Measurements from ENCODE around the gene MACROD2. TPM values are rescaled to one million over a fixed set of nuclear protein-coding genes. Genes with fewer than 3 reads are reported as not detected.

The MACROD2 gene
- total RNA-seq, 1 donor from 2014 or later = 0.13 TPM

- peak; percentile 45 to 85 for DNase-seq (ENCODE audit: low read depth in 2 of 2)
Observed at GRCh38 chr20:15703171-15703911, 1708.0 kb downstream of the MACROD2 start.

DNA sequence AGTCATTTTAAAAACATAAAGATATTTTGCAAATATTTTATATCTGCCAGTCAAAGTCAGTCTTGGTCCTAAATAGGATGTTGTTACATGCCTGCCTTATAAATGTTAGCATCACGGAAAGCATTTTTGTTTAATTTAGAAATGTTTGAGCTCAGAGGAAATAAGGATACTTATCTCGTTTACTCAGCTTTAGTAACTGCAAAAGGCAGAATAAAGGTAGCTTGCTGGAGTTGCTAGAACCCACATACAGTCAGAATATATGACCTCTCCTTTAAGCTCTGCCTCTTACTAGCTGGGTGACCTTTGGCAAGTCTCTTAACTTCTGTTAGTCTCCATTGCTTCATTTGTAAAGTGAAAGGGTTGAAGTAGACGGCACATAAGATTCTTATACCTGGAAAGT is 1710.7 kb downstream of the MACROD2 start:
- peak in 1 of 2 donors; percentile 76 for DNase-seq (ENCODE audit: low read depth in 2 of 2)

DNA sequence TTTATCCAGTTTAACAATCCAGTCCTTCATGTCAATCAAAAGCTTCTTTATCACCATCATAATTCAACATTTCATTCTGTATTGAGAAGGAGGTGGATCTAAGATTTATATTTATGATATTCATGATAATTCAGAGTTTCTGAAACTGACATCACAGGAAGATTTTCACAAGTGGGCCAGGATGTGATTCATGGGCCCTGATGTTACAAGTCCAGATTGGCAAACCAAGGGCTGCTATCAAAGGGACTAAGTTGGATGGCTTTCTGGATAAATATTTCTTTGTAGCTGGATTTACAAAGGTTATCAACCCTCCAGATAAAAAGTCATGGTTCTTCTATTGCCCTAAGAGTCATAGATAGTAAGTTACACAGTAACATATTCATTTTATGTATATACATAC is 1711.4 kb downstream of the MACROD2 start:
- DNase-seq (ENCODE audit: low read depth in 2 of 2) = peak in 1 of 2 donors; percentile 50

GRCh38 chr20:15708984-15709598 is 1713.8 kb downstream of the MACROD2 start:
- no peak for DNase-seq (ENCODE audit: low read depth in 2 of 2)

DNA sequence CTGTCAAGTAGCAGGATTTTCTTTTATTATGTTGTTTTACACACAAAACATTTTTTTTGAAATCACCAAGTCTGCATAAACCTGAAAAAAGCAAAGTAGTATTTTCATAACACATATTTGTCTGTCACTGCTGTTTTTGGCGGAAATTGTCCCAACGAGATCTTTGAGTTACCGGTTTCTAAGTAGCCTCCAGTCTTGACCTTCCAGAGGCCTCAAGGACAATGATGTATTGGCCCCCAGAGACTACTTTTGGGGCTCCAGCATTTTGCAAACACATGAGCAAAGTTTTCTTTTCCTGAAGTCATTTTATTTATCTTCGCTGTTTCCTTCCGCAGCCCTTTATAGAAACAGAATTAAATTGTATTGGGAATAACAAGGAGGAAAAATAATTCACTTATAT is 1715.3 kb downstream of the MACROD2 start:
- DNase-seq (ENCODE audit: low read depth in 2 of 2) = peak in 1 of 2 donors; percentile 6

DNA sequence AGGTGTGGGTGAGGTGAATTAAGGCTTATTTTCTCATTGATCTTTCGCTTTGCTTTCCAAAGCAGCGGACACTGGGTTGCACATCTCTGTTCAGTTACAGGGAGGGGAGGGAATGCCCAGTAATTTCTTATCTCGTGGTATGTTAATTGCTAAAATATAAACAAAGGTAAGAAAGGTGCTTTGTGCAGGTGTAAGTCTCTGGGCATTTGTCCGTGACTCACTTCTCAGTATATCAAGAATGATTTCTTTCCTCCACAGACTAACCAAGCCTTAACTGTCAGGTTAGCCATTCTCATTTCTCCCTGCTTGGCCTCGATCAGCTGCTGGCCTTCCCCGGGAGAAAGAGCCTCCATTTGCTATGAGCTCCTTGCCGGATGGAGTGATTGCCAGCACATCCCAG is 1715.9 kb downstream of the MACROD2 start:
- DNase-seq (ENCODE audit: low read depth in 2 of 2) = no peak

GRCh38 chr20:15716256-15716655 is 1720.9 kb downstream of the MACROD2 start:
- DNase-seq (ENCODE audit: low read depth in 2 of 2) = no peak

DNA sequence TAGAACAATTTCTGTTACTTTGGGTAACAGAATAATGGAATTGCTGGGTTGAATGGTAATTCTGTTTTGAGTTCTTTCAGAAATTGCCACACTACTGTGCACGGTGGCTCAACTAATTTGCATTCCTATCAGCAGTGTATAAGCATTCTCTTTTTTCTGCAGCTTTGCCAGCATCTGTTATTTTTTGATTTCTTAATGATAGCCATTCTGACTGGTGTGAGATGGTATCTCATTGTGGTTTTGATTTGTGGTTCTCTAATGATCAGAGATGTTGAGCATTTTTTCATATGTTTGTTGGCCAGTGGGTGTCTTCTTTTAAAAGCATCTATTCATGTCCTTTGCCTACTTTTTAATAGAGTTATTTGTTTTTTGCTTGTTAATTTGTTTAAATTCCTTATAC is 1731.1 kb downstream of the MACROD2 start:
- DNase-seq (ENCODE audit: low read depth in 2 of 2) = no peak

GRCh38 chr20:15734052-15734451 is 1738.7 kb downstream of the MACROD2 start:
- no peak for DNase-seq (ENCODE audit: low read depth in 2 of 2)

- no peak for DNase-seq (ENCODE audit: low read depth in 2 of 2)
Observed at GRCh38 chr20:15739035-15739434, 1743.7 kb downstream of the MACROD2 start.

- no peak for DNase-seq (ENCODE audit: low read depth in 2 of 2)
Observed at GRCh38 chr20:15740046-15740775, 1744.9 kb downstream of the MACROD2 start.

GRCh38 chr20:15742087-15742486 is 1746.8 kb downstream of the MACROD2 start:
- DNase-seq (ENCODE audit: low read depth in 2 of 2) = no peak

DNA sequence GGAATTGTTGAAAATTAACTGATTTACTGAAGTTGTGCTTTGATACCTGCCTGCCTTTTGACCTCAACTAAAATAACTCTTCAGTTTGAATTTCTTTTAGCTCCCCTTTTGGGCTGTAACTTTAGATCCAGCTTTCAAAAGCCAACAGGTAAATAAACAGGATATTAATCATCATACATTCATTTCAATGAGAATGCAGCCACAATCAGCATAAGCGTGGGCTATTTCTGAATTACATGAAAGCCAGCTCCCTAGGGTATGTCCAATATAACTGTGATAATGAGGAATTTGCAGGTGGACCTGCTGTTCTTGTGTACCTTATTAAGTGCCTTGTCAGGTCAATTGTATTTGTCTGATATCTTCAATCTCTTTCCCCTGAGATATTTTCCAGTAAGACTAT is 1747.3 kb downstream of the MACROD2 start:
- DNase-seq (ENCODE audit: low read depth in 2 of 2) = no peak

DNA sequence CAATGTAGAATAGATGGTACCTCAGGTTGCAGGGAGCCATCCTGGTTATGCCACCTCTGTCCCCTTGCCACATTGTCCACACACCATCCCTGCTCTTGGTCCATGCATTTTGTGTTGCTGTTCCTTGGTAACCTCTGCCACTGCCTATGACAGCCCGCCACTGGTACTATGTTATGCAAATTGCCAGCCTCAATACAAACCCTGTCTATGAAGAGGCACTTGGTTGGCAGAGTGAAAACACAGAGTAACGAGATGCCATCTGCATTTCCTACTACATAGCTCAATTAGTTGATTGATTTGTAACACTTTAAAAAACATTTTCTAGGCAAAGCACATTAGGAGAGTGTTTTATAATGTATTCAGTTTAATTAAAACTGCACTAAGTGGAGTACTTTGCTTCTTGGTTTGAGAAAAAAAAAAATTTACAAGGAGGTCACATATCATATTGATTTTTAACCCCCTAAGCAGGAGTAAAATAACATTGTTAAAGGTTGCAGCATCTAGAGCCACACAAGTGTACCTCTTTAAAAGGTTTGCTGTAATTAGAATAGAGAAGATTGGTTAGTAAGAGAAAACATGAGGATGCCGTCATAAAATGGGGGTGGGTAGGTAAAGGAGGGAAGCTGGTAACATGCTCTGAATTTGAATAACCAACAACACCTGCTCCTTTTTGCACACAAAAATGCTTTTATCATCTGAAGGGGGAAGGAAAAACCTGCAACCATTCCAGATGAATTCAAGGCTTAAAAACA is 1760.9 kb downstream of the MACROD2 start:
- DNase-seq (ENCODE audit: low read depth in 2 of 2) = no peak

DNA sequence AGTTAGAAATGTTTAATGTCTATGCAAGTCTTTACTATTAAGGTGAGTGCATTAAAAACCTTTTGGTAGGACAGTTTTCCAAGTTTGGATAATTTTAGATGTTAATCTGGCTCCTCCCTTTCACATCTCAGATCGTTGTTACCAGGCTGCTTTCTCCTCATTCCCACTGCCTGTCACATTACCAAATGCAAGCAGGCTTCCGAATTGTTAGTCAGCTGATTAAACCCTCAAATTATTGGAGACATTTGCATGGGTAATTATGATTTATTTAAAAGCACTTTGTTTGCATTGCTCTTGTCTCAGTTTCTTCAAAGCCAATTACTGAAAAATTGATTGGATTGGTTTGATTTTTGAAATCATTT is 1761.4 kb downstream of the MACROD2 start:
- no peak for DNase-seq (ENCODE audit: low read depth in 2 of 2)

DNA sequence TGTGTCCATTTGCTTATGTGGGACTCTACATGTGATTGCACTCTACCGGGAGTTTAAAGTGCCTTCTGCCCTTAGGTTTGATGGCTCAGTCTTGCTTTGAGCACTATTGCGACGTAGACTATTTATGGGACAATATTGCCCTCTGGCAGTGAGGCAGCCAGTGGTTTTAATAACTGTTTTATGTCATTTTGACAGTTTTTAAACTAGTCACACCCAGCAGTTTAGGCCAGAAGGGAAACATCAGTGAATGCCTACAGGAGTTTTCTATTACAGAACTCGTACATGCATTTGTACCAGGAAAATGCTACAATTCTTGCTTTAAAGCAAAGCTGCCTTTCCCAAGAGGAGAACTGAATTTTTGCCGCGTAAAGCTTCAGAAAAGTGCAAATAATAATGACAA is 1764.3 kb downstream of the MACROD2 start:
- DNase-seq (ENCODE audit: low read depth in 2 of 2) = peak in 1 of 2 donors; percentile 10

DNA sequence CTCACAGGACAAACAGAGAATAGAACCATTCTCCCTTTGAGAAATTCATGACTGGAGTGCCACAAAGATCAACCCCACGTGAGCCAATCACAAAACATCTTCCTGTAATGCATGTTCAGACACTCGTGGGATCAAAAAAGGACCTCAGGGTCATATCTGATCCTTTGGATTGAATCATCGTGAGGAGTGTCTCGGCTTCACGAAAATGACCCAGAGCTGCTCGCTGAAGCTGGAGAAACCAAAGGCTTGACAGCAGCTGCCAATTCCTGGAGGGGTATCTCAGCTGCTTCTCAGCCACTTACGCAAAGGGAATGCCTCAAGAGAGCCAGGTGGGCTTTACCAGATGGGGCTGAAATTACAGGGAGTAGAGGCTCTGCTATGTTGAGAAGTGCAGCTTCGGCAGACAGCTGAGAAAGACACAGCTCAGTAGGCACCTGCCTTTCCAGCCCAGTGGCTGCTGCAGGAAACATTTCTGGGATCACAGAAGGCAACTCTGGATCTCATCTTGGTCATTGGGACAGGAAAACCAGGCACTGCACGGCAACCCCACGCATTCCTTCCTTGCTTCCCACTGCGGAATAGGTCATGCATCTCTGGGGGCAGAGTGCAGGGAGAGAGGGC is 1764.8 kb downstream of the MACROD2 start:
- no peak for DNase-seq (ENCODE audit: low read depth in 2 of 2)

DNA sequence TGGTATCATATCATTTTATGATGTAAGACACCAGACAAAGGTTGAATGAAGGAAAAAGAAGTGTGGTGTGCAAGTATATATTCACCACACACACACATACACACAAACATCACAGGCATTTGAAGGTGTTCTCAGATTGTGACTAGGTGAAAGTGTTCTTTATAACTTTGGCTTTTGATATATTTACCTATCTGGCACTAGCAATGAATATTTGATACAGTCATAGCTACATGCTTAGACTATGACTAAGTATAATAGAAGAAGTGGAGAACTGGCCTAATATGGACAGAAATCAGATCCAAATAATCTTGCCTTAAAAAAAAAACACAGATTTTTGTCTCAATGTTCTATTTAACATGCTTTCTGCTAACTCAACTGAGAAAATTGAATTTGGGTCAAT is 1768.0 kb downstream of the MACROD2 start:
- no peak for DNase-seq (ENCODE audit: low read depth in 2 of 2)

GRCh38 chr20:15767586-15767985 is 1772.3 kb downstream of the MACROD2 start:
- DNase-seq (ENCODE audit: low read depth in 2 of 2) = no peak

DNA sequence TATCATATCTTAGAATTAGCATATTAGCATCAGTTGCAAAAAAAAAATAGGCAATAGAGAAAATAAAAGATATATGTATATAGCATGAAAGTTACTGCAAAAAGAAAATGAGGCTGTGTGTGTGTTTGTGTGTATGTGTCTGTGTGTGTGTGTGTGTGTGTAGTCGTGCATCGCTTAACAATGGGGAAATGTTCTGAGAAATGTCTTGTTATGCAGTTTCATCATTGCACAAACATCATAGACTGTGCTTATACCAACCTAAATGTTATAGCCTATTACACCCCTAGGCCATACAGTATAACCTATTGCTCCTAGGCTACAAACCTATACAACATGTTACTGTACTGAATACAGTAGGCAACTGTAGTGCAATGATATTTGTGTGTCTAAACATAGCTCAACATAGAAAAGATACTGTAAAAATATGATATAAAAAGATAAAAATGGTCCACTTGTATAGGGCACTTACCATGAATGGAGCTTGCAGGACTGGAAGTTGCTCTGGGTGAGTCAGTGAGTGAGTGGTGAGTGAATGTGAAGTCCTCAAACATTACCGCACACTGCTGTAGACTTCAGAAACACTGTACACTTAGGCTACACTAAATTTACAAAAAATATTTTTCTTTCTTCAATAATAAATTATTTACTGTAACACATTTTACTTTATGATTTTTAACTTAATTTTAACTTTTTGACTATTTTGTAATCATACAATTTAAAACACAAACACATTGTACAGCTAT is 1772.9 kb downstream of the MACROD2 start:
- DNase-seq (ENCODE audit: low read depth in 2 of 2) = no peak

DNA sequence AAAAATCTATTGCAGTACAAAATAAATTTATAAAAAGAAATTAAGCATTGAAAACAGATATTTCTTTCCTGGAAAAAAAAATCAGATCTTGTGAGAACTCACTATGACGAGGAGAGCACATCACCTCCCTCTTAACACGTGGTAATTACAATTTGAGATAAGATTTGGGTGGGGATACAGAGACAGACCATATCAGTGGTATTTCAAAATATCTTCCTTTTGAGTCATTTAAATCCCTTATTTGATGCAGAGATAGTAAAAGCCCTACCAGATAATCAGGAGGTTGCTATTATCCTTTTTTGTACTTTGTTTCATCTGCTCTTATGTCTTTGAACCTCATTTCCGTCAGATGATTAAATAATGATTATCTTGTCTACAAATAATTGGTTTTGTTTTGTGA is 1777.5 kb downstream of the MACROD2 start:
- DNase-seq (ENCODE audit: low read depth in 2 of 2) = no peak
